ENCODE results near the gene CBARP. TPM values are rescaled to one million over a fixed set of nuclear protein-coding genes. Genes with fewer than 3 reads are reported as not detected.
A peak's percentile ranks its signal among the peaks of the same experiment; 100 is the strongest.

The CBARP gene
- total and polyA plus RNA-seq, 2 of the 13 experiments (the other 11 are each of a cell fraction or from before 2014, with no cell fraction given): 1.2 to 1.4 TPM

DNA sequence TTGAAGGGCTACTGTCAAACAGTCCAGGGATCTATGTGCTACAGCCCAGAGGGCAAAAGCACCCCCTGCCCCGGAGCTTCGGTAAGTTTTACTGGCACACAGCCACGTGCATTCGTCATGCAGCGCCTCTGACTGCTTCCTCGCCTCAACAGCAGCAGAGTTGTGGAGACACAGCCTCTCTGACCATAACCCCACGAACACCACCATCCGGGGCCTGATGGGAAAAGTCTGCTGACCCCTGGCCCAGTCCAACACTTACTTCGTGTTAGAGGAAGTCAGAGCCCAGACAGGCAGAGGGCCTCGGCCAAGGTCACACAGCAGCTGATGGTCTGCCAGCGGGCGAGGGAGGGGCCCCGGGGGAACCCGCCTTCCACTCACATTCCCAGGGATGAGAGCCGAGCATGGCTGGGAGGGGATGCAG, 5.1 kb downstream of the CBARP start (continued):
- TF ChIP-seq, protein P1, sequence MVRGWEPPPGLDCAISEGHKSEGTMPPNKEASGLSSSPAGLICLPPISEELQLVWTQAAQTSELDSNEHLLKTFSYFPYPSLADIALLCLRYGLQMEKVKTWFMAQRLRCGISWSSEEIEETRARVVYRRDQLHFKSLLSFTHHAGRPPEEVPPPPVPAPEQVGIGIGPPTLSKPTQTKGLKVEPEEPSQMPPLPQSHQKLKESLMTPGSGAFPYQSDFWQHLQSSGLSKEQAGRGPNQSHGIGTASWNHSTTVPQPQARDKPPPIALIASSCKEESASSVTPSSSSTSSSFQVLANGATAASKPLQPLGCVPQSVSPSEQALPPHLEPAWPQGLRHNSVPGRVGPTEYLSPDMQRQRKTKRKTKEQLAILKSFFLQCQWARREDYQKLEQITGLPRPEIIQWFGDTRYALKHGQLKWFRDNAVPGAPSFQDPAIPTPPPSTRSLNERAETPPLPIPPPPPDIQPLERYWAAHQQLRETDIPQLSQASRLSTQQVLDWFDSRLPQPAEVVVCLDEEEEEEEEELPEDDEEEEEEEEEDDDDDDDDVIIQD (CRISPR knock-in tag; IDR thresholded peaks at IDR 0.05; ENCODE audit: low read depth): no peak
- TF ChIP-seq, protein P2, sequence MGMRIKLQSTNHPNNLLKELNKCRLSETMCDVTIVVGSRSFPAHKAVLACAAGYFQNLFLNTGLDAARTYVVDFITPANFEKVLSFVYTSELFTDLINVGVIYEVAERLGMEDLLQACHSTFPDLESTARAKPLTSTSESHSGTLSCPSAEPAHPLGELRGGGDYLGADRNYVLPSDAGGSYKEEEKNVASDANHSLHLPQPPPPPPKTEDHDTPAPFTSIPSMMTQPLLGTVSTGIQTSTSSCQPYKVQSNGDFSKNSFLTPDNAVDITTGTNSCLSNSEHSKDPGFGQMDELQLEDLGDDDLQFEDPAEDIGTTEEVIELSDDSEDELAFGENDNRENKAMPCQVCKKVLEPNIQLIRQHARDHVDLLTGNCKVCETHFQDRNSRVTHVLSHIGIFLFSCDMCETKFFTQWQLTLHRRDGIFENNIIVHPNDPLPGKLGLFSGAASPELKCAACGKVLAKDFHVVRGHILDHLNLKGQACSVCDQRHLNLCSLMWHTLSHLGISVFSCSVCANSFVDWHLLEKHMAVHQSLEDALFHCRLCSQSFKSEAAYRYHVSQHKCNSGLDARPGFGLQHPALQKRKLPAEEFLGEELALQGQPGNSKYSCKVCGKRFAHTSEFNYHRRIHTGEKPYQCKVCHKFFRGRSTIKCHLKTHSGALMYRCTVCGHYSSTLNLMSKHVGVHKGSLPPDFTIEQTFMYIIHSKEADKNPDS (CRISPR knock-in tag; IDR thresholded peaks at IDR 0.05): no peak
- TF ChIP-seq ZNF563 (CRISPR knock-in tag; IDR thresholded peaks at IDR 0.05): 0 out of 2 replicates have a peak, but pooled peaks have one; percentile 30
- no peak for TF ChIP-seq ZNF205 (CRISPR knock-in tag; IDR thresholded peaks at IDR 0.05)
- TF ChIP-seq, protein P3, sequence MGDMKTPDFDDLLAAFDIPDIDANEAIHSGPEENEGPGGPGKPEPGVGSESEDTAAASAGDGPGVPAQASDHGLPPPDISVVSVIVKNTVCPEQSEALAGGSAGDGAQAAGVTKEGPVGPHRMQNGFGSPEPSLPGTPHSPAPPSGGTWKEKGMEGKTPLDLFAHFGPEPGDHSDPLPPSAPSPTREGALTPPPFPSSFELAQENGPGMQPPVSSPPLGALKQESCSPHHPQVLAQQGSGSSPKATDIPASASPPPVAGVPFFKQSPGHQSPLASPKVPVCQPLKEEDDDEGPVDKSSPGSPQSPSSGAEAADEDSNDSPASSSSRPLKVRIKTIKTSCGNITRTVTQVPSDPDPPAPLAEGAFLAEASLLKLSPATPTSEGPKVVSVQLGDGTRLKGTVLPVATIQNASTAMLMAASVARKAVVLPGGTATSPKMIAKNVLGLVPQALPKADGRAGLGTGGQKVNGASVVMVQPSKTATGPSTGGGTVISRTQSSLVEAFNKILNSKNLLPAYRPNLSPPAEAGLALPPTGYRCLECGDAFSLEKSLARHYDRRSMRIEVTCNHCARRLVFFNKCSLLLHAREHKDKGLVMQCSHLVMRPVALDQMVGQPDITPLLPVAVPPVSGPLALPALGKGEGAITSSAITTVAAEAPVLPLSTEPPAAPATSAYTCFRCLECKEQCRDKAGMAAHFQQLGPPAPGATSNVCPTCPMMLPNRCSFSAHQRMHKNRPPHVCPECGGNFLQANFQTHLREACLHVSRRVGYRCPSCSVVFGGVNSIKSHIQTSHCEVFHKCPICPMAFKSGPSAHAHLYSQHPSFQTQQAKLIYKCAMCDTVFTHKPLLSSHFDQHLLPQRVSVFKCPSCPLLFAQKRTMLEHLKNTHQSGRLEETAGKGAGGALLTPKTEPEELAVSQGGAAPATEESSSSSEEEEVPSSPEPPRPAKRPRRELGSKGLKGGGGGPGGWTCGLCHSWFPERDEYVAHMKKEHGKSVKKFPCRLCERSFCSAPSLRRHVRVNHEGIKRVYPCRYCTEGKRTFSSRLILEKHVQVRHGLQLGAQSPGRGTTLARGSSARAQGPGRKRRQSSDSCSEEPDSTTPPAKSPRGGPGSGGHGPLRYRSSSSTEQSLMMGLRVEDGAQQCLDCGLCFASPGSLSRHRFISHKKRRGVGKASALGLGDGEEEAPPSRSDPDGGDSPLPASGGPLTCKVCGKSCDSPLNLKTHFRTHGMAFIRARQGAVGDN (CRISPR knock-in tag; IDR thresholded peaks at IDR 0.05): peak; percentile 80
- no peak for TF ChIP-seq JARID2 (CRISPR knock-in tag; IDR thresholded peaks at IDR 0.05; ENCODE audit: insufficient replicate concordance)
- TF ChIP-seq SIN3B (IDR thresholded peaks at IDR 0.05; ENCODE audit: low read length): no peak
- TF ChIP-seq, protein P4, sequence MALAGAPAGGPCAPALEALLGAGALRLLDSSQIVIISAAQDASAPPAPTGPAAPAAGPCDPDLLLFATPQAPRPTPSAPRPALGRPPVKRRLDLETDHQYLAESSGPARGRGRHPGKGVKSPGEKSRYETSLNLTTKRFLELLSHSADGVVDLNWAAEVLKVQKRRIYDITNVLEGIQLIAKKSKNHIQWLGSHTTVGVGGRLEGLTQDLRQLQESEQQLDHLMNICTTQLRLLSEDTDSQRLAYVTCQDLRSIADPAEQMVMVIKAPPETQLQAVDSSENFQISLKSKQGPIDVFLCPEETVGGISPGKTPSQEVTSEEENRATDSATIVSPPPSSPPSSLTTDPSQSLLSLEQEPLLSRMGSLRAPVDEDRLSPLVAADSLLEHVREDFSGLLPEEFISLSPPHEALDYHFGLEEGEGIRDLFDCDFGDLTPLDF (CRISPR knock-in tag; IDR thresholded peaks at IDR 0.05): no peak
- peak; percentile 88 for TF ChIP-seq PPARG (CRISPR knock-in tag; conservative IDR thresholded peaks at IDR 0.05)
- TF ChIP-seq ONECUT2 (CRISPR knock-in tag; IDR thresholded peaks at IDR 0.05): no peak
- no peak for TF ChIP-seq SPEN (CRISPR knock-in tag; IDR thresholded peaks at IDR 0.05; ENCODE audit: low read depth)
- TF ChIP-seq RFX3 (CRISPR knock-in tag; IDR thresholded peaks at IDR 0.05): no peak
- 0 out of 2 replicates have a peak, but pooled peaks have one; percentile 28 for TF ChIP-seq RCOR2 (CRISPR knock-in tag; IDR thresholded peaks at IDR 0.05)
- TF ChIP-seq, protein P5, sequence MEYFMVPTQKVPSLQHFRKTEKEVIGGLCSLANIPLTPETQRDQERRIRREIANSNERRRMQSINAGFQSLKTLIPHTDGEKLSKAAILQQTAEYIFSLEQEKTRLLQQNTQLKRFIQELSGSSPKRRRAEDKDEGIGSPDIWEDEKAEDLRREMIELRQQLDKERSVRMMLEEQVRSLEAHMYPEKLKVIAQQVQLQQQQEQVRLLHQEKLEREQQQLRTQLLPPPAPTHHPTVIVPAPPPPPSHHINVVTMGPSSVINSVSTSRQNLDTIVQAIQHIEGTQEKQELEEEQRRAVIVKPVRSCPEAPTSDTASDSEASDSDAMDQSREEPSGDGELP (IDR thresholded peaks at IDR 0.05; ENCODE audit: borderline replicate concordance, low read depth): peak; percentile 77; the same call in 1 of the 2 replicates
- no peak for TF ChIP-seq ZNF138 (CRISPR knock-in tag; IDR thresholded peaks at IDR 0.05; ENCODE audit: low read depth)
- peak; percentile 67 for TF ChIP-seq ZFP36 (IDR thresholded peaks at IDR 0.05; ENCODE audit: borderline replicate concordance, low read depth, low read length, partially characterized antibody)
- 0 out of 2 replicates have a peak, but pooled peaks have one; percentile 26 for TF ChIP-seq ZNF589 (CRISPR knock-in tag; conservative IDR thresholded peaks at IDR 0.05)
- peak; percentile 24; the same call in 1 of the 2 replicates for TF ChIP-seq NR2F6 (IDR thresholded peaks at IDR 0.05)
- 0 out of 2 replicates have a peak, but pooled peaks have one; percentile 29 for TF ChIP-seq NR2F6 (CRISPR knock-in tag; IDR thresholded peaks at IDR 0.05)
- peak; percentile 23; the same call in 1 of the 2 replicates for TF ChIP-seq ZFX (CRISPR knock-in tag; IDR thresholded peaks at IDR 0.05; ENCODE audit: low read depth)
